Measurements from ENCODE around the gene GMPR.

DNA sequence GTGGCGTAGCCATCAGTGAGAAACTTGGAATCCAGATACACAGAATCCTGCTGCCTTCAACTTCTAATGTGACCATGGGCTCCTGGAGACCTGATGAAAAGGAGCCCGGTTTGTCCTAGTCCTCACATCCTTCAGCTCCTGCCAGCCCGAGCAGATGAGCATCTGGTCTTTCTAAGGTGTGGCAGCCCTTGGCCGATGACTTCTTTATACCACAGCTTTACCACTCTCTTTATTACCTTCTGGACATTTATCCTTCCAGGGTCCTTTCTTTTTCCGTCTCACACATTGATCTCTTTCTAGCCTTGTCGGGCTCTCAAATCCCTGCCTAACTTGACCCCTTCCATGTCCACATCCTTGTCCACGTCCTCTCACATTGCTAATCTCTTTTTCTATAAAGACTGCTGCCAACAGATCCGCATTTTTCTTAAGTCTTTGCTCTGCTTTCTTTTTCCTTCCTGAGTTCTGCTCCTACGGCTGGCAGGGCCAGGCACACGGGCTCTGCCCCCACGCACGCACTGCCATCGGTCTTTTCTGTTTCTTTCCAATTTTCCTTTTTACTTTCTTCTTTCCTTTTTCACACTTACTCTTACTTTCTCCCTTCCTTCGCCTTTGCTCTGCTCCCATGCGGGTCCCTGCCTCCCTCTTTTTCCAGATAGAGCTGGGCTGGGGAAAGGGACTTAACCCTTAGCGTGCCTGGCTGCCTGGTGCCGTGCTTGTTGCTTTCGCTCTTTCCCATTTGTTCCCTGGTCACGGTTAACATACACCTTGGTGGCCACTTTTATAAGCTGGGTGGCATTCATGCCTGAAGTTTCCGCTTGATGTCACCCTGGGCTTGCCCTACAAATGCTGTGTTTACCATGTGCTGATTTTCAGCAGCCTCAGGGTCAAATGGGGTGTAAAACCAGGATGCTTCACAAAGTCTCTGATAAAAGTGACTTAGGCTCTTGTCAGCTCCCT, 9.4 kb upstream of the GMPR start:
- TF ChIP-seq NBN (IDR thresholded peaks at IDR 0.05), result no peak
- no peak for TF ChIP-seq RFX5 (IDR thresholded peaks at IDR 0.05; ENCODE audit: low read depth, low read length)
- no peak for TF ChIP-seq TCF7 (IDR thresholded peaks at IDR 0.05; ENCODE audit: borderline replicate concordance)
- no peak for TF ChIP-seq SUZ12 (IDR thresholded peaks at IDR 0.05; ENCODE audit: unreplicated experiment)
- TF ChIP-seq, protein P1, sequence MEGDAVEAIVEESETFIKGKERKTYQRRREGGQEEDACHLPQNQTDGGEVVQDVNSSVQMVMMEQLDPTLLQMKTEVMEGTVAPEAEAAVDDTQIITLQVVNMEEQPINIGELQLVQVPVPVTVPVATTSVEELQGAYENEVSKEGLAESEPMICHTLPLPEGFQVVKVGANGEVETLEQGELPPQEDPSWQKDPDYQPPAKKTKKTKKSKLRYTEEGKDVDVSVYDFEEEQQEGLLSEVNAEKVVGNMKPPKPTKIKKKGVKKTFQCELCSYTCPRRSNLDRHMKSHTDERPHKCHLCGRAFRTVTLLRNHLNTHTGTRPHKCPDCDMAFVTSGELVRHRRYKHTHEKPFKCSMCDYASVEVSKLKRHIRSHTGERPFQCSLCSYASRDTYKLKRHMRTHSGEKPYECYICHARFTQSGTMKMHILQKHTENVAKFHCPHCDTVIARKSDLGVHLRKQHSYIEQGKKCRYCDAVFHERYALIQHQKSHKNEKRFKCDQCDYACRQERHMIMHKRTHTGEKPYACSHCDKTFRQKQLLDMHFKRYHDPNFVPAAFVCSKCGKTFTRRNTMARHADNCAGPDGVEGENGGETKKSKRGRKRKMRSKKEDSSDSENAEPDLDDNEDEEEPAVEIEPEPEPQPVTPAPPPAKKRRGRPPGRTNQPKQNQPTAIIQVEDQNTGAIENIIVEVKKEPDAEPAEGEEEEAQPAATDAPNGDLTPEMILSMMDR (IDR thresholded peaks at IDR 0.05 in 2 of 3, conservative IDR thresholded peaks at IDR 0.05 in 1 of 3; ENCODE audit: control insufficient read depth in 2 of 3, extremely low read depth in 1 of 3, insufficient read depth in 1 of 3, low read depth in 3 of 3, low read length in 3 of 3), result peak in 2 of 3 experiments; percentile 4 to 29; a peak in 1 of 6 replicates
- TF ChIP-seq, protein P2, sequence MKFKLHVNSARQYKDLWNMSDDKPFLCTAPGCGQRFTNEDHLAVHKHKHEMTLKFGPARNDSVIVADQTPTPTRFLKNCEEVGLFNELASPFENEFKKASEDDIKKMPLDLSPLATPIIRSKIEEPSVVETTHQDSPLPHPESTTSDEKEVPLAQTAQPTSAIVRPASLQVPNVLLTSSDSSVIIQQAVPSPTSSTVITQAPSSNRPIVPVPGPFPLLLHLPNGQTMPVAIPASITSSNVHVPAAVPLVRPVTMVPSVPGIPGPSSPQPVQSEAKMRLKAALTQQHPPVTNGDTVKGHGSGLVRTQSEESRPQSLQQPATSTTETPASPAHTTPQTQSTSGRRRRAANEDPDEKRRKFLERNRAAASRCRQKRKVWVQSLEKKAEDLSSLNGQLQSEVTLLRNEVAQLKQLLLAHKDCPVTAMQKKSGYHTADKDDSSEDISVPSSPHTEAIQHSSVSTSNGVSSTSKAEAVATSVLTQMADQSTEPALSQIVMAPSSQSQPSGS (IDR thresholded peaks at IDR 0.05; ENCODE audit: low read length), result no peak
- no peak for TF ChIP-seq POLR2AphosphoS5 (IDR thresholded peaks at IDR 0.05; ENCODE audit: low read length)
